HG02885 (cell line): ENCODE measurements around the gene SRPK1.

Experiments
- ATAC-seq: cut with Tn5 transposase; IDR thresholded peaks from one replicate; pipeline ENCODE4 v1.9.1; 2021; ENCODE audit warnings: mild to moderate bottlenecking; ENCODE audit not compliant: unreplicated experiment, poor library complexity

SRPK1 gene

GRCh38 chr6:35787266-35788218, 133.4 kb downstream of the SRPK1 start:
- no peak for ATAC-seq

GRCh38 chr6:35786810-35787209, 134.1 kb downstream of the SRPK1 start:
- ATAC-seq = no peak

GRCh38 chr6:35786272-35786671, 134.6 kb downstream of the SRPK1 start:
- ATAC-seq = no peak

- ATAC-seq = no peak
These were observed 136.7 kb downstream of the SRPK1 start for GRCh38 chr6:35784200-35784599.
